Inflammatory macrophage treated with lipopolysaccharide for 4 hours (primary cell): Measurements from ENCODE around the gene FKBP8.

ENCODE experiments used
- DNase-seq: peaks from one replicate; pipeline ENCODE4 v3.0.0-alpha.2; 2020

Gene FKBP8

DNA sequence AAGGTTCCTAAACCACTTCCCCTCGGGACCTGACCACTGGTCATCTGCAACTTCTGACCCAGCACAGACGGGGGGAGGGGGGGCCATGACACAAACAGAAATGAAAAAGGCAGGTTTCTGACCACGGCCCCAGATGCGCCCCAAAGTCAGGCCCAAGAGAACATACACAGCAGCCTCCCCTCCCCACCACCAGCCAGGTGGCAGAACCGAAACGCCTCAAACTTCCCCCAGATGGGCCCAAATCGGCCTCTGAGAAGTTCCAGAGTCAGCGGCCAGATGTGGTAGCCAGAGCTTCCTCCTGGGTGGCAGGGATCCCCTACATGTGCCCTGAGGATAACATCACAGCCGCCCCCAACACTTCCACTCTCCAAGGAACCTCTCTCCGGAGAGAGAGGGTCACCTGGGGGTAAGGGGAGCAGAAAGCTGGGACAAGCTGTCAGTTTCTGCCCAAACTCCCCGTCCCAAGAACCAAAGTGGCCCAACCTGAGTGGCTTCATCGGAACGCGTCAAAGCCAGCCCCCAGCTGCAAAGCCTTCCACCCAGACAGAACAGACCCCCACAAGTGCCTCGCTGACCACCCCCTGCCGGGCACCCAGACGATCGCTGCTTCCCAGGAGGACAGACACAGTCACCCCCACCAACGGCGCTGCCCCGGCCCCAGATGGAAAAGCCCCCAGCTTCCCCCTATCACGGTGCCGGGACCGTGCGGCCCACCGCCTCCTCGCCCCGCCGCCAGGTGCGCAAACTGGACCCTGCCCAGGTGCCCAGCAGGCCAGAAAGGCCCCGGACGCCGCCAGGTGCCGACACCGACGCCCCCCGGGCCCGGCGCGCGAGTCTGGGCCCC is 22.3 kb downstream of the FKBP8 start:
- peak; percentile 51 for DNase-seq

DNA sequence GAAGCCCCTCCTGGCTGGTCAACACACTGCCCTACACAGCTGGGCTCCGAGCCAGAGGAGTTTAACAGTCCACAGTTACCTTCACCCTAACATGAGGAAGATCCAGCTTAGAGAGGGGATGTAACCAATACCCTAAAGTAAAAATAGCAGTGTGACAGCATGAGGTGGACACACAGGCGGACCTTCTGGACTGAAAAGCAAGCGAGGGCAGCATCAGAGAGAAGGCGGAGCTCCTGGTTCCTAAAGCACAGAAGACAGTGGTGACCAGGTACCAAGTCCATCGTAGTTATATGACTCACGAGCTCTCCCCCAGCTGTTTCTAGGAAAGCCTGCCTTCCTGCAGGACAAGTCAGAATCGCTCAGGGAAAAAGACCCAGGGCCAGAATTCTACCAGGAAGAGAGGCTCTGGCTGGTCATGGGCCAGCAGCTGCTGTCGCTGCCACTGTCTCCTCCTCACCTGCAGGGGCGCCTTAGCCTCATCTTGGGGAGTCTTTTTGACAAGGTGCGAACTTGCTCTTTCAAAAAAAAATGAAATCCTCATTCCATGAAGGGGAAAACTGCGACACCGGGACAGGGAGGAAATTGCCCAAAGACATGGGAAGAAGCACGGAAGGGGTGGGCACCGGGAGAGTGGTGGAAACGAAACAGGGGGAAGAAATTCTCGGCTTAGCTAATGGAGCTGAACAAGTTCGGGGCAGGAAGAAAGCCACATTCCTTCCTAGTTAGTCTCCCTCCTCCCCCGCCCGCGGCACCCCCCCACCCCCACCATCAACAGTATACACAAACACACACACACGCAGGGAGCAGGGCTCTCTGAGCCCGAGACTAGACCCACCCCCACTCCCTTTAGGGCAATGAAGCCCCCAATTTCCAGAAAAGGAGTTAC is 23.2 kb downstream of the FKBP8 start:
- peak; percentile 50 for DNase-seq

DNA sequence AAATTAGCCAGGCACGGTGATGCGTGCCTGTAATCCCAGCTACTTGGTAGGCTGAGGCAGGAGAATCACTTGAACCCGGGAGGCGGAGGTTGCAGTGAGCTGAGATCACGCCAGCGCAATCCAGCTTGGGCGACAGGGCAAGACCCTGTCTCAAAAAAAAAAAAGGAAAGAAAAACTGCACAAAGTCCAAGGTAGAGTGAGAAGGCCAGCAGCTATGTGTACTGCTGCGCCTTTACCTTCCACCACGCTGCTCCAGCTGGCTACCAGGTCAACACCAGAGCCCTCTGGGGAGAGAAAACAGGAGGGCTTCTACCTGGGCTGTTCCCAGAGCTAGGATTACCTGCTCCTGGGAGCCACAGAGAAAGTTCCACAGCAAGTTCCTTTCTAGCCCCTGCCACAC is 24.7 kb downstream of the FKBP8 start:
- DNase-seq = no peak

DNA sequence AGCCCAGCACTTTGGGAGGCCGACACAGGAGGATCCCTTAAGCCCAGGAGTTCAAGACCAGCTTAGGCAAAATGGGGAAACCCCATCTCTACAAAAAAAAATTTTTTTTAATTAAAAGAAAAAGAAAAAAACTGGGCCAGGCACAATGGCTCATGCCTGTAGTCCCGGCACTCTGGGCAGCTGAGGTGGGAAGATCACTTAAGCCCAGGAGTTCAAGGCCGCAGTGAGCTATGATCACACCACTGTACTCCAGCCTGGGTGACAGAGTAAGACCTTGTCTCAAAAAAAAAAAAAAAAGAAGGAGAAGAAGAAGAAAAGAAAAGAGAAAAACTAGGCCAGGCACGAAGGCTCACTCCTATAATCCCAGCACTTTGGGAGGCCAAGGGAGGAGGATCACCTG is 25.8 kb downstream of the FKBP8 start:
- no peak for DNase-seq

DNA sequence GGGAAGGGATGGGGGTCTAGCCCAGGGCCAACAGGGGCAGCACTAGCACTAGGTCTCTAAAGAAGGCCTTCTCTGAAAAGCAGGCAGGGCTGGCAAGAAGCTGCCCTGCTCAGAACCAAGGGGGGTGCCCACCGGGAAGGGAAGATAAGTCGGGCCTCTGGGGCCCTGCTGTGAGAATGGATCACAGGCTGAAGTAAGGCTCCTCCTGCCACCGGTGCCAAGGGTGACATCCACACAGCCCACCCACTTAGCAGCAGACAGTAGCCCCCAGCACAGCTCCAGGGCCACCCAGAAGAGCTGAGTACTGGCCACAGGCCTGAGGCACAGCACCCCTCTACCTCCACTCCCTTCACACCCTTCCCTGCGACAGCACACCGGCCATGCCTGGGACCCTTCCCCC is 27.4 kb downstream of the FKBP8 start:
- DNase-seq = no peak

DNA sequence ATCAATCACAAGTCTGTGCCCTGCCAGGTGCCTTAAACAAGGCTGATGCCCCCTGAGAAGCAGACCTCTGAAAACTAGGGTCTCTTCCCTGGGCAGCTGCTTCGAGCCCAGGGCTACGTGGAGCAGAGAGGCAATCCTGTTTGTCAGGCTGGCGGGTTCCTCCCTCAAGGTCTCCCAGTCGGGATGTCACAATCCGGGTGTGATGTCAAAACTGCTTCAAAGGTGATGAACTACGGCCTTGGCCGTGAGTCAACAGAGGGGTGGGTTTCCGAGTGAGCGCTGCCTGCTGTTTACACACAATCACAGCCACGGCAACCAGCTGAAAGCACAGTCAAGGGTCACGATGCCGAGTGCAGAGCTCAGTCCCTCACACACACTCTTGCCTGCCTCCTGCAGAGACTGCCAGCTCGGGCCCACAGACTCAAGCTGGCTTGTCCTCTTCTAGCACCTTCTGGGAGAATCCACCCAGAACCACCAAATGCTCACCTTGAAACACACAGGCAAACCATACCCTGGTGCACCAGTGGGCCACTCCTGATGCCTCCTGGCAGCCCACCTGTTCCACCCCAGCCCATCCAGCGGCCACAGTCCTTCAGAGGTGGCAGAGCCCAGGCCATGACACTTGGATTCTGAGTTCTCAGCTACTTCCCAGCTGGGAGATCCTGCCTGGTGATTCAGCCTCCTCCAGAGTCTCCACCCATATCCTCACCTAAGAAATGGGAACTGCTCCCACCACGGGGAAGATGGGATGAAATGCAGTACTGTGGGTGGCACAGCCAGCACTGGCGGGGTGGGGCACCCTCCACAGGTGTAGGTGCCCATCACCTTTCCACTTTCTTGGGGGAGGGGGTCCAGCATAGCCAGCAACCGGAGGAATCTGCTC is 28.3 kb downstream of the FKBP8 start:
- peak; percentile 87 for DNase-seq

DNA sequence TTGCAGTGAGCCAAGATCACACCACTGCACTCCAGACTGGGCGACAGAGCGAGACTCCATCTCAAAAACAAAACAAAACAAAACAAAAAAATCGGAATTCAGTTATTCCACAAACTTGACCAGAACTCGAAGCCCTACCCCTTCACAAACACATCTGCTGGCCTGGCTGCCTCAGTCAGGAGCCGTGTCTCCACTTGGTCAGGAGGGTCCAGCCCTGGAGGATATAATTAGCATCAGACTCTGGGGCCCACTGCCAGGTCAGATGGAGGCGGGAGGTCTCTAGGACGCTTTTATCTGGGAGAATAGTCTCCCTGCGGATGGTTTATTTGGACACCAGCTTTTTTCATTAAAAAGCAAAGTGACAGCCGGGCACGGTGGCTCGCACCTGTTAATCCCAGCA is 29.5 kb downstream of the FKBP8 start:
- no peak for DNase-seq

DNA sequence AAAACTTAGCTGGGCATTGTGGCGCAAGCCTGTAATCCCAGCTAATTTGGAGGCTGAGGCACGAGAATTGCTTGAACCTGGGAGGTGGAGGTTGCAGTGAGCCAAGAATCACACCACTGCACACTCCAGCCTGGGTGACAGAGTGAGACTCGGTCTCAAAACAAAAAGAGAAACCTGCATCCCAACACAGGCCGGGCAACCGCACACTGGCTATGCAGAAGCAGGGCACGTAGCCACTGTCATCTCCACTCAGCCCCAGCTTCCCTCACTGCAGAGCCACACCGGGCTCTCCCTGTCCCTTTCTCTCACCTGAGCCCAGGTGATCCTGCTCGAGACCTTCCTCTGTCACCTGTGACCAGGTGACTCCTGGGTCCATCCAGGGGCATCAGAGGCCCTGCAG is 33.2 kb downstream of the FKBP8 start:
- DNase-seq = no peak

DNA sequence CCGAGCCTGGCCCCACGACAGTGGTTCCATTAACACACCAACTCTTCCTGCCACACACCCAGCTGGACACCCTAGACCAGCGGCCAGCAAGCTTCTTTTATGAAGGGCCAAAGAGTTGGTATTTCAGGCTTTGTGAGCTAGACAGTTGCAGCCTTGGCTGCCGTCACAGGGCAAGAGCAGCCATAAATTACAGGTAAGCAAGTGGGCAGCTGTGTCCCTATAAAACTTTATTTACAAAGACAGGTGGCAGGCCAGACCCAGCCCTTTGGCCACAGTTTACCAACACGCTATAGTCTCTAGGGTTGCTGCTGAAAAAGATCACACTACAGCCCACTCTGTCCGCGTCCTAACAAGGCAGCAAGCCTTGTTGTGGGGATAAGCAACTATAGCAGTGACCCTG is 34.8 kb downstream of the FKBP8 start:
- no peak for DNase-seq

DNA sequence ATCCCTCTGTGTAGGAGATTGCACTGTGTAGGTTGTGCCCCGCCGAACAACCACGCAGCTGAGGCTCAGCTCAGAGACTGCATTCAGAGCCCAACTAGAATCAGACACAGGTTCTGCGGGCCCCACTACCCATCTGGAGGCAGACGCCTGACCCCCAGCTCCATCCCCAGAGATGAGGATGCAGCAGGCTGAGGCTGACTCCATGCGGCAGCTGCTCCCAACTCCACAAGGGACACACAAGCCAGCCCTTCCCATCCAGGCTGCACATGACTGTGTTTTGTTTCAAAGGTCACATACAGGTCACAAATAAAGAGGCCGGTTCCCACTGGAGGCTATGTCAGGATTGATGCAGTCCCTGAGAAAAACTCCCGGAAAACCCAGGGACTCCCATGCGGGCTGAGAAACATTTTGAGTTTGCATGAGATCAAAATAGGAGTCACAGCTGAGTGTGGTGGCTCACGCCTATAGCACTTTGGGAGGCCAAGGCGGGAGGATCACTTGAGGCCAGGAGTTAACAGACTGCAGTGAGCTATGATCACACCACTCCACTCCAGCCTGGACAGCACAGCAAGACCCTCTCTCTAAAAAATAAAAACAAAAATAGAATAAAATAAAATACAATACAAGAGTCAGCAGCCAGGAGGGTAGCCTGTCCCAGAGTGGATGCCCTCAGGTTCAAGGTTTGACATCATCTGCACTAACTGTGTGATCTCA is 35.5 kb downstream of the FKBP8 start:
- DNase-seq = no peak

DNA sequence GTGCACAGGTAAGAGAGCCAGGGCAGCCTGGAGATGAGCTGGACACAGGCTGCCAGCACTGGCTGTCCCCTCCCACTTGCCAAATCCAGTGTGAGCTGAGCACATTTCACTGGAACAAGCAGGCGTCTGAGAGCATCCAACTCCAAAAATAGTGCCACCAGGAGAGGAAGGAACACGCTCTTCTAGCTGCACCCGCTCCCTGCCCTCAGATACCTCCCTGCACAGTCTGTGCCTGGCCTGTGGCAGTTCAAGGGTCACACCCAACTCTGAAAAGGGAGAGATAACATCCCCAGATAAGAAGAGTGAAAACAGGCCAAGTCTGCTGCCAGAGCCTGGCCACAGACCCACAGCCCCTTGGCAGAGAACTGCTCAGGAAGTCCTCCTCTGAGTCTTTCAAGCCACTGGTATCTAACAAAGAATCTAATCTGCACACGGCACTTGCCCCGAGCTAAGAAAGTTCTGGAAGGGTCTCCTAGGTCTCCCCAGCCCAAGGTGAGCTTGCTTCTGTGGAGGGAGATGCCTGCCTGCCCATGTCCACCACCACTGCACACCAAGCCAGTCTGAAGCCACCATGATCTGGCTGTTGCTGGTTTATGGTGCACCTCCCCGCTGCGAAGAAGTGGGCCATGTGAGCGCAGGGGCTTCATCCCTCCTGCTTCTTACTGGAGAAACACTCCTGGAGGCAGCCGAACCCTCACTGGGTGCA is 36.2 kb downstream of the FKBP8 start:
- DNase-seq = no peak

DNA sequence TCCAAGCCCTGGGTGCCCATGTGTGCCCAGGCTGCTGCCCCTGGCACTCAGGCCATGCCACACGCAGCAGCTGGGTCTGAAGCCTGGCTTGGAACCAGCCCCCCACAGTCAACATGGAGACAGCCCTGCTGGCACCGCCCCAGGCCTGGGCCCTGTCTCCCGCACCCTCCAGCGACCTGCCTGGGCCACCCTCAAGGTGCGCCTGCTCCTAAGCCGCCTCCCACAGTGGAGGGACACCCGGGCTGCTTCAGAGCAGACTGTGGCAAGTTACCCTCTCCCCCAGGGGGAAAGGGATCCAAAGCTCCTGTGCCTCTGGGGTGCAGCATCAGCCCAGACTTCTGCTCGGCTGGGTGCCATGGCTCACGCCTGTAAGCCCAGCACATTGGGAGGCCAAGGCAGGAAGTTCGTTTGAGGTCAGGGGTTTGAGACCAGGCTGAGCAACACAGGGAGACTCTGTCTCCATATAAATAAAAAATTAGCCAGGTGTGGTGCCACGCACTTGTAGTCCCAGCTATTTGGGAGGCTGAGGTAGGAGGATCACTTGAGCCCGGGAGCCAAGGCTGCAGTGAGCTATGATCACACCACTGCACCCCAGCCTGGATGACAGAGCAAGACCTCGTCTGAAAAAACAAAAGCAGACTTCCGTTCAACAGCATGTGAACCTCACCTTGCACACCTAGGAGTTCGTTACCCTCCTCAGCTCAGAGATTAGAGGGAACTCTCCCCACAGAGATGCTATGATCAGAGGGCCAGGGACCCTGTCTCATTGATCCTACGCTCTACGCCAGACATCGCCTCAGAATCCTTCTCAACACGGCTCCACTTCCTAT is 37.1 kb downstream of the FKBP8 start:
- DNase-seq = no peak

DNA sequence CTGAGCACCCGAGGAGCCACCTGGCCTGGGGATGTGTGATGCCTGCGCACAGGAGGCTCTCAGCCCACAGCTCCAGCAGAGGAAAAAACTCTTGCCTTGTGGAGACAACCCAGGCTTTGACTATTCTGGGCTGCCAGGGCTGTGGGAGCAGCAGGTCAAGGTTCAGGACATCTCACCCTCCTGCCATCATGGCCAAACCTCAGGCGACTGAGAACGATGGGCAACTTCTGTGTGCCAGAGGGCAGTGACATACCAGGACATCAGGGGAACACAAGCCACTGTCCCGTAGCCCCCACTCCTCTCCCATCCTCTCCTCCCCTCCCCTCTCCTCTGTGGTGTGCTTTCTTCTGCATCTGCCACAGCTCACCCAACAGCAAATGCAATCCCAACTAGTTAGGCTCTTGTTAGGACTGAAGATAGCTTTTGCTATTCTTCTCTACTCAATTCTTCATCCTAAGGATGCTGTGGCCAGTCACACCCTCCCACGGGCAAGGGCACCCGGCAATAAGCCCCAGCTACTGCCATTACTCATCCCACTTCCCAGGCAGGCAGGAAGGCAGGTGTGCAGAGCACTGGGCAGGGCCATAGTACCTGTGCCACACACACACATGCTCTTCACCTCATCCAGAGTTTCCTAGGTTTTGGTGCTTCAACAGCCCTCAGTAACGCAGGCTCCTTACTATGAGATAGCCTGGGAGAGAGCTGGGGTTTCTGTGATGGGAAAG is 38.3 kb downstream of the FKBP8 start:
- no peak for DNase-seq

DNA sequence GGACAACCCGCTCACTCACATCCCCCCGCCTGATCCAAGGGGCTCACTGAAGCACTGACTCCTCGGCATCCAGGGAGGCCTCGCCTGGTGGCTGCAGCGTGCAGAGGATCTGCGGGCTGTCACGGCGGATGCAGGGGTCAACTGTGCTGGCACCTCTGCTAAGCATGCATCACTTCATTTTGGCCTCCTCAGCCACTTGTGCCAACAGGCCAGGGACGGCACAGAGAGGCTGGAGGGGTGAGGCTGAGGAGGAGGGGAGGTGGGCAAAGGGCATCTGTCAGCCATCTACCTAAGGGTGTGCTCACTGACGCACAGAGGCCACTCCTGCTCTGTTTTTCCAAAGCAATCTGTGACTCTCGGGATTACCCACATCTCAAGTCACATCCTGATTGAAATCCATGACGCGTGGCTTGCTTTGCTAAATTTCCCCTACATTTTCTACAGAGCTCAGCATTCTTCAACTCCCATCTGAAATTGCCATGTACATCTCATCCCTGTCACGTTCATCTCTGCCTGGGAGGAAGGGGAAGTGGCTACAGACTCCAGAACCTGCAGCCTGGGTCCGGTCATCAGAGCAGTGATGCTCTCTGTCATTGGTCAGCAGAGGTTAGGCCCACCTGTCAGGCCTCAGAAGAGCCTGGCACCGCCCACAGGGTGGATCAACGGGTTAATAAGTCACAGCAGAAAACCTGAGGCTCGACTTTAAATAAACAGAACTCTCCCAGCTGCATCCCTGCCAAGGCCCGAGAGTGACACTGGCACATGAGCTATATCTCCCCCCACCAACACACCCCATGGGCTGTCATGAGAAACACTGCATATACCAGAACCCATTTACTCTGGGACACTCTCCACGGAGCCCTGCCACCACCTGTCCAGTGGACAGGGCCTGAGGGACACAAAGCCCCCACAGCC is 39.1 kb downstream of the FKBP8 start:
- no peak for DNase-seq

DNA sequence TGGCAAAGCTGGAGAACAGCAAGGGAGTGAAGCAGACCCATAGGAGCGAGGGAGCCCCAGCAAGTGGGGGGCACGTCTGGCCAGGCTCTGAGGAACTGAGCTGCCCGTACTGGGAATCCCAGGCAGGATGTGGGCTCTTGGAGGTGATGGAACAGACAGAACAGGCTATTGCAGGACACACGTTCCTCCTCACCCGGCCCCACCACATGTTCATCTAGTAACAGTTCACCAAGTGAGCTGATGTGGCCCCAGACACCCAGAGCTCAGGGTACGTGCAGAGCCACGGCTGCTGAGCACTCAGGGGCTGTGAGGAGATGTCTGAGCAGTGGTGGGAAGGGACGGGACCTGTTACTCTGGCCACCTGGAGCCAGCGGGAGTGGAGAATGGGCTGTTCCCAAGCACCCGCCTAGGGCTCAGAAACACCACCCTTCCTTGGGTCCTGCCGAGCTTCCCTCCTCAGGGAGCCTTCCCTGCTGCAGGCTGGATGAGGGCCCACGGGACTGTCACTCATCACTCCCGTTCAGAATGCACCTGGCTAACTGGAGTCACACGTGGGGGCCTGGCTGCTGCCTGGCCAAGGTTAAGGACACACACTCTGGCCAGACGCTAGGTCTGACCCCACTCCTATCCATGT is 39.9 kb downstream of the FKBP8 start:
- no peak for DNase-seq

DNA sequence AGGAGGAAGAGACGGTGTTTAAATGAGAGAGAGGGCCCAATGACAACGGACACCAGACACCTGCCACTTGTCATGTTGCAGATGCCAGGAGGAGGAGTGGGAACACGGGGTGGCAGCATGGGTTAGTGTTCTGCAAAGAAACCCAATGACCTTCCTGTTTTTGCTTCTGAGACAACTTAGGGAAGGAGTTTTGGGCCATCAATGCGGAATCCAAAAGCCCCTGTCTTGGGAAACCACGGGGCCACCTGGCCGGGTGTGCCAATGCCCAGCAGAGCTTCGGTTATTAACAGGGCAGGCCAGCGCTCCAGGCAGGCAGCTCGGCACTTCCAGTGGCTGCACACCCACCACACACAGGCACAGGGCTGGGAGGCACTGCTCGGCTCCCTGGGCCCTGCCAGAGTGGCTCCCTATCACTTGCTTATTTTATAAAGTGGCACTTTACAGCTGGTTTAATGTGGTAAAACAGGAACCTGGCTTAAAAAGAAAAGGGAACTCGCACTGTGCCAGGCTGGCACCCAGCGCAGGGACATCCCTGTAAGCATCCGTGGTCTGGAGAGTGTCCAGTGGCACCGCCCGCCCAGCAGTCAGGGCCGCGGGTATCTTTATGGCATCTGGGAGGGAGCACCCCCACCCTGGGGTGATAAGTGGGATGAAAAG is 40.6 kb downstream of the FKBP8 start:
- peak; percentile 57 for DNase-seq

DNA sequence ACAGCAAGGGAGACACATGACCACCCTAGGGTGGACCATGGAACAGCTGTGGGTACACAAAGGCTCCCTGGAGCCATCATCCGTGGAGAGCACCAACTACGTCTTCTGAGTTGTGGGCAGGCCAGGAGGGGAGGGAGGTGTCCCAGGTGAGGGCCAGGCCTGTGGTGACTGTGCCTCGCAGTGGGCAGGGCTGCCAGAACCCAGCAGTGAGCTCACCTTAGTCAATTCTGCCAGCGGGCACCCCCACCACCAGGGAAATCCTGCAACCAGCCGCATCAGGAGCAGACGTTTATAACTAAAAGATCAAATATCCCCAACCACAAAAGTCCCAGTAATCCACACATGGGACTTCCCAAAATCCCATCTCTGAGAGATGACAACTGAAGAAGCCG is 41.1 kb downstream of the FKBP8 start:
- no peak for DNase-seq

DNA sequence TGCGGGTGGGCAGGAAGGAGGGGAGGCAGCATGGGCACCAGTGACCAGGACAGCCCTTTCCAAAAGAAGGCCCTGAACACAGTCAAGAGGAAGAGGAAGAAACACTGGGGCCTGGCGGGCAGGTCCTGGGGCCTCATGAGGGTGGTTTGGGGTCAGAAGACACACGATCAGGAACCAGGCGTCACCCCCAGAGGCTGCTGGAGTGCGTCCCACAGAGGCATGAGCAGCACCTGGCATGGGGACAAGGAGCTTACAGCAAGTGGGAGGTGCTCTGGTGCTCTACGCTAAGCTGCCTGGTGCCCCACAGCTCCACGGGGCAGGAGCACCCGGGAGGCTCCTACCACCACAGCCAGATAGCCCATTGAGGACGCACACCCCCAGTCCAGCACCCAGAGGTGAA is 41.5 kb downstream of the FKBP8 start:
- peak; percentile 36 for DNase-seq
